TTC549 (cell line): ENCODE results near the gene STX17.
"Not testable (repeated sequence)": the region's sequence is repeated elsewhere in the genome, so short reads cannot be mapped to it uniquely, and the experiment has no call there.

Source experiments
- FAIRE-seq: peaks from 2 replicates; lab custom pipeline; 2012; peaks lifted over from hg19 to GRCh38; lab: Jason Lieb, UNC

Gene STX17

DNA sequence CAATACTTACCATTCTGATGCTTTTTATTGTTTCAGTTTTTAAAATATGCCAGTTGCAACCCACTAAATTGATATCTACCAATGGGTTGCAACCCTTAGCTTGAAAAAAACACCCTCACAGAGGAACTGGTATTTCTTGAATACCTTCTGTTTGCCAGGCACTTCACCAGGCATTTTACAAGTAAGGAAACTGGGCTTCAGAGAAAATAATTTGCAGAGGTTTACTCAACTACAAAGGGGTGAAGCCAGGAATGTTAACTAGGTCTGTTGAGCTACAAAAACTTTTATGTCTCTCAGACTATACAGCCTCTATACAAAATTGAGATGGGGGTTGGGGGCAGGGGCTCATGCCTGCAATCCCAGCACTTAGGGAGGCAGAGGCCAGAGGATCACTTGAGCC is 65.0 kb downstream of the STX17 start:
- FAIRE-seq, result no peak

DNA sequence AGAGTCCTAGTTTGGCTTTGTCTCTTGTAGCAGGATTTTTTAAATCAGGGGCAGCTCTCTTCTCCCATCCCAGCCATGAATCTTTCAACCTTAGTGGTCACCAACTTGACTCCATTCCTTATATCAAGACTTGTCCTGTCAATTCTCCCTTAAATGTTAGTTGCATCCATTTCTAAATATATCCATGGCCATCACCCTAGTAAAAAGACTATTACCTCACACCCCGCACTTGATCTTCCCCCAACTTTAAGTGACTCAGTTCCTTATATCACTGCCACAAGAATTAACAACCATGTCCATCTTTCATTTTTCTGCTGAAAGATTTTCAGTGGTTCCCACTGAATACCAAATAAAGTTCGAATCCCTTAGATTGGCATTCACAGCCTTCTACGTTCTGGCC is 67.0 kb downstream of the STX17 start:
- FAIRE-seq, result no peak

DNA sequence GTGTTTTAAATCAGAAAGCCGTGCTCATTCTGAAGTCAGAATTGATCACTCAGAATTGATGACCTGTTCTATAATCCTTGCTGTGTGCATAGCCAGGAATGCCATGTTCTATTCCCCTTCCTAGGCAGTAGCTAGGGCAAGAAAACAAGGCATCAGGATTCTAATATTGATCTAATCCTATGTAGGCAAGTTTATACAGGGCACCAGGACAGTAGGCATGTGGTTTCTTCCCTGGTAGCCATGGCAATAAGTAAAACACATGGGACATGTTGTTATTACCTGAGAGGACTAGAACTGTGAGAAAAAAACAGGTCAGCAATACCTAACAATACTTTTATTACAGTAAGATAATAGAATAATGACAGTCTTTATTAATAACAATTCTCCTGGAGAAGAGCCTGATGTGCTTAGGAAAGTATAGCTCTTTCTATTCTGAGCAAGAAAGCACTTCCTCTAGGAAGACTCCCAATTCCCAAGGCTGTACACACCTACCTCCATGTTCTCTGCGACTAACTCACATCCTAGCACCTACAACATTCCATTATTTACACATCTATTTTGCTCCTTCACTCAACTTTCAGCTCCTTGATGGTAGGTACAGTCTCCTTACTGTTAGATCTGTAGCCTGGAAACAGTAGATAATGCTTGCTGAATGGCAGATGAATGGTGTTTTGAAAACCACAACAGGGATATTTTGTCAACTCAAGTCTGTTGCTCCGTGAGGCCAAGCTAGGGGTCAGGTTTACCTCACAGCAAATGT is 70.8 kb downstream of the STX17 start:
- no peak for FAIRE-seq

DNA sequence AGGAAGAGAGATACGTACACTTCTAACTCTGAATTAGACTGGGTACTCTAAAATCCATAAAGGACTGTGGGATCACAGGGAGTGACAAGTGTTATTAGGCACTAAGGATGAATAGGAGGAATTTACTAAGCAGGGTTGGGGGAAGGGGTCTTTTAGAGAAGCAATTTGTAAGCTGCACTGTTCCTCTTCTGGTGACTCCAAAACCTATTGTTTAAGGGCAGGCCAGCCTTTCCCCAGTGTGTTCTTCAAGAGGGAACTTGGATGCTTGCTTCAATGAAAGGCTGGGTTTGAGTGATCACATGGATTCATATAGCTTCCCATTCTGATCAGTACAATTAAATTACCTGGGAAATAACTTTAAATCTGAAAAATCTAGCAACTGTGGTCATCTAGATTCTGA is 71.8 kb downstream of the STX17 start:
- no peak for FAIRE-seq

DNA sequence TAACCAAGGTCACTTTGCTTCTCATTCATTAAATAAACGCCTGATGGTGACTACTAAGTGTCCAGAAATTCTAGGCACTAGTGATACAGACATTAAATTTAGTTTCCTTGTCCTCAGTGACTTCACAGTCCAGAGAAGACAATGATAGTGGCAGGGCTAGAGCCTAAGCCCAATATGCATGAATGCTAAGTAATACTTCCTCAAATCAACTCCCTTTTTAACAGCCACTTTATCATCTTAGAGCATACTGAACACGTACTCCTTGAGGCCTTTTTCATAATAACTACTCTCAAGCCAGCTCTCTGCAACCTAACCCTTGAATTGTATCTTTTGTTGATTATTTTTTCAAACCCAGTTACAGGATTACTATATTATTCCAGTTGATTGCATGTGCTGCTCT is 74.1 kb downstream of the STX17 start:
- FAIRE-seq, result no peak

DNA sequence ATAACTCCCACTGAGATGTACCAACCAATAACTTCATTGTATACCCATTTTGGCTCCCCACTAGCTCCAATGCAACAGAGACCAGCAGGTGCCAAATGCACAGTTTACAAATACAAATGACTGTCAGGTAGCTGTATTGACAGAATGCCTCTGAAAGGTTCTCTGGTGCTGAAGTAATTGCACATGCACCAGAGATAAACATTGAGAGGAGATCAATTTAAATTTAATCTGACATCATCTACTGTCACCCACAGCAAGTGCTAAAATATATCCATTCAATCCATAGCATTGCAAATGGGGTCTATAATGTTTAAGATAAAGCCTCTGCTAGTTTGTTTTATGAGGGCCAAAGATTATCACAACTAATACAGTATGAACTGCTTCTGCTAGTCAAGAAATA is 80.2 kb downstream of the STX17 start:
- no peak for FAIRE-seq

DNA sequence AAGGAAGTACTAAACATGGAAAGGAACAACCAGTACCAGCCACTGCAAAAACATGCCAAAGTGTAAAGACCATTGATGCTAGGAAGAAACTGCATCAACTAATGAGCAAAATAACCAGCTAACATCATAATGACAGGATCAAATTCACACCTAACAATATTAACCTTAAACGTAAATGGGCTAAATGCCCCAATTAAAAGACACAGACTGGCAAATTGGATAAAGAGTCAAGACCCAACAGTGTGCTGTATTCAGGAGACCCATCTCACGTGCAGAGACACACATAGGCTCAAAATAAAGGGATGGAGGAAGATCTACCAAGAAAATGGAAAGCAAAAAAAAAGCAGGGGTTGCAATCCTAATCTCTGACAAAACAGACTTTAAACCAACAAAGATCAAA is 84.1 kb downstream of the STX17 start:
- not testable (repeated sequence) for FAIRE-seq

DNA sequence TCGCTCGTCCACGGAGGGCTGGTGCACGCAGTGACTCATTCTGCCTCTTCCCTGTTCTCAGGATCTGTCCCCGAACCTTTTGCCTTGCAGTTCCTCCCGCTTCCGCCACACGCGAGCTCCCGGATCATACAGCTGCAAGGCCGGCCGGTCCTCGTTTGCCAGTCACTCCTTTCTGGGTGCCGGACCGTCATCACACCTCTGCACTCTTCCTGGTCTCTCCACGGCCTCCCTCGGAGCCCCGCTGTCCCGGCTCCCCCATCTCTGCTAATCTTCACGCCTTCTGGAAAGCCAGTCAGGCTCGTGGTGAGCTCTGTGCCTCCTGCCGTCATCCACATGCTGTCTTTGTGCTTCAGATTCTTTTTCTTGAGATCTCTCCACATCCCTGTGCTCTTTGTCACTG is 91.8 kb downstream of the STX17 start:
- no peak for FAIRE-seq

DNA sequence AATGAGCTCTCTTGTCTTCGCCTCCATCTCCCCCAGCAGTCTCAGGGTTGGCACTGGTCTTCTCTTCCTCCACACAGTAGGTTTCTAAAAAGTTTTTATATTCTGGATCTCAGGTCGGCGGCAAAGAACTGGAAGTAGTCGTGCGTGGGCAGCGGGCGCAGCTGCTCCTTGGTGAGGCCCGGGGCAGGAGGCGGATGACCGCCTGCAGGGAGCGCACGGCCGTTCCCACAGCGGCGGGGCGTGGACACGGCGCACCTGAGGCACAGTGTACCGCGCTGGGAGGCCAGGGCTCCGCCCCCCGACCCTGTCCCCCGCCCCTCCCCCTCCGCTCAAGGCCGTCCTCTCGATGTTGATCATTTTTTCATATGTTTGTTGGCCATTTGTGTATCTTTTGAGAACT is 92.4 kb downstream of the STX17 start:
- no peak for FAIRE-seq

DNA sequence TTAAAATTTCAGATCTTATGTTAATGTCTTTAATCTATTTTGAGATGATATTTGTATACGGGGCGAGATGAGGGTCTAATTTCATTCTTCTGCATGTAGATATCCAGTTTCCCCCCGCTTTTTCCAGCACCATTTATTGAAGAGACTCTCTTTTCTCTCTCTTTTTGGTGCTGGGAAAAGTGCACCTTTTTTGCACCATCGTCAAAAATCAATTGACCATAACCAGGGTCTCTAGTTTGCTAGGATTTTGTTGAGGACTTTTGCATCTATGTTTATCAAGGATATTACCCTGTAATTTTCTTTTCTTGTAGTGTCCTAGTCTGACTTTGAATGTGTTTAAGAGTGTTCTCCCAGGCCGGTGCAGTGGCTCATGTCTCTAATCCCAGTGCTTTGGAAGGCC is 93.3 kb downstream of the STX17 start:
- FAIRE-seq, result no peak

DNA sequence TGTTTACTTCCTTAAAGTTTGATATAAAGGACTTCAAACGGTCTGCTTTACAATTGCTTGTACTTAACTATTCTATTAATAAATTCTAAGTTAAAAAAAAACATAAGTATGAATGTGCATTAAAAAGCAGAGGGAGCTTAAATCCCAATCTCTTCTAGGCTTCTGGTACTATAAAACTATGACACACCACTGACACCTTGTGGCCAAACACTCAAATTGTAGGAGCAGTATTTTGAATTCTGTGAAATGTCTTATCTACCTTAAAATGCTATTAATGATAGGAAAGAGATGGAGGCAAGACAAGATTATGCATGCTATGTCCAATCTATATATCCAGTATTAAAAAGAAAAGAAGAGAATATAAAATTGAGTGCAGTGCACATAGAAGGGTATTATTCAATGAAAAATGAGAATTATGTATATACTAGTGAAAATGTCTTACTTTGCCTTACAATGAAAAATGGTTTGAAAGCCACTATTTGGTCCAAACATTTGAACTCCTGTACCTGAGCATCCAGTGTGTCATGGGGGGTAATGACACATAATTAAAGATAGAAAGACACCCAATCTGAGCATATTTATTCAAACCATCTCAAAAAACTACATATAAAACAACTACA is 104.7 kb downstream of the STX17 start:
- peak; percentile 96 for FAIRE-seq

DNA sequence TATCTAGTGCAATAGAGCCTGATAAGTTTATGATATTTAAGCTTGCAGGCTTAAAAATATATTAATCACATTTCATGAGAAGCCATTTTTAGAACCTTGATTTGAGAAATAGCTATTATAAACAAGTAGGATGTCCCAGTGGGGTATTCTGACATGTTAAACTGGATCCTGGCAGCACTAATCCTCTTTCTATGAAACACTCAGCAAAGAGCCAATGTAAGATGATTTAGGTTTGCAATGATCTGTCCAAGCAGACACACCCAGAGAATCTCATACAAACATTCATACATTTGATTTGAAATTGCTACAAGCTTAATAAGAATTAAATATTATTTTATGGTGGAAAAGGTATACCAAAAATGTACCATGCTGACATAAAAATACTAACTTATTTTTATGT is 105.8 kb downstream of the STX17 start:
- no peak for FAIRE-seq

DNA sequence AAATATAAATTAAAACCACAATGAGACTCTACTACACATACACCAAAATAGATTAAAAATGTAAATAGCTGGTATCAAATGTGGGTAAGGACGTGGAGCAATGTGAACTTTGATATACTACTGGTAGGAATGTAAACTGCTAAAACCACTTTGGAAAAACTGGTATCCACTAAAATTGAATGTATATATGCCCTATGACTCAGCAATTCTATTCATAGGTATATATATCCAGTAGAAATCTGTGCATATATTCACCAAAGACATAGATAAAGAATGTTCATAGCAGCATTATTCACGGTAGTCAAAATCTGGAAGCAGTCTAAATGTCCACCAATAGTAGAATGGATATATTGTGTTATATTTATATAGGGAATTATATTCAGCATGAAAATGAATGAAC is 107.1 kb downstream of the STX17 start:
- FAIRE-seq, result no peak

DNA sequence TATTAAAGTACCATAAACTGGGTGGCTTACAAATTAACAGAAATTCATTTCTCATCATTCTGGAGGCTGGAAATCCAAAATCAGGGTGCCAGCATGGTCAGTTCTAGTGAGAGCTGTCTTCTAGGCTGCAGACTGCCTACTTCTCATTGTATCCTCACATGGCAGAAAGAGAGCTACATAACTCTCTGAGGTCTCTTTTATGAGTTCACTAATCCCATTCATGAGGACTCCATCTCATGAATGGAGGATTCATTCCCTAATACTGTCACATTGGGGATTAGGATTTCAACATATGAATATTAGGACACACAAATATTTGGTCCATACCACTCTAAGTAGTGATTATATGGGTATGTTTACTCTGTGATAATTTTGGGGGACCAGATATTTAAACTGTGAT is 108.4 kb downstream of the STX17 start:
- no peak for FAIRE-seq

DNA sequence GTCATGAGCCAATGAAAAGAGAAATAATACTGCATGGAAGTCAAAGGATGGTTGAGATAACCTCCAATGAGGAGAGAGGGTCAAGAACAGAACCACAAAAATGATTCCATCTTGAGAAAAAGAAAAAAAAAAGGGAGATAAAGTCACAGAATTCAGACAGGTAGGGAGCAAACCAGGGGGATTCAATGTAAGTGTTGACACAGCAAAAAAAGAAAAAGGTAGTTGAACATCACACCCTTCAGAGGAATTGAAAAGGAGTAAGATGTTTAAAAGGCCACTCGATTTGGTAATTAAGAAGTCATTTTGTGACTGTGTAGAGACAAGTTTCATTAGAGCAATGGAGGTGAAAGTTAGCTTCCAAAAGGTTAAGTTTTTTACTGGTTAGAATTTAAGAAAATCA is 113.1 kb downstream of the STX17 start:
- FAIRE-seq, result no peak
